H9 (cell line): Measurements from ENCODE around the gene KNSTRN. TPM values are rescaled to one million over a fixed set of nuclear protein-coding genes. Genes with fewer than 3 reads are reported as not detected.
A peak's percentile ranks its signal among the peaks of the same experiment; 100 is the strongest.

Source experiments
- DNase-seq: peaks from one replicate; pipeline ENCODE4 v3.0.0-alpha.2; 2017
- H2AFZ ChIP-seq: one replicate; pipeline ENCODE4 v1.6.1; 2013; ENCODE audit warnings: mild to moderate bottlenecking, low read length, control low read depth, moderate library complexity
- H2AK5ac ChIP-seq: 2 replicates; pipeline ENCODE4 v1.6.1; 2013; ENCODE audit warnings: low read length, control low read depth, mixed read lengths; ENCODE audit not compliant: insufficient read length
- H2BK120ac ChIP-seq: one replicate; pipeline ENCODE4 v1.6.1; 2013; ENCODE audit warnings: low read depth, mild to moderate bottlenecking, low read length, control low read depth, inconsistent platforms; ENCODE audit not compliant: poor library complexity, severe bottlenecking
- H2BK12ac ChIP-seq: 2 replicates; pipeline ENCODE4 v1.6.1; 2013; ENCODE audit warnings: low read length, control low read depth, mixed read lengths, low read depth; ENCODE audit not compliant: insufficient read length
- H2BK15ac ChIP-seq: 2 replicates; pipeline ENCODE4 v1.6.1; 2013; ENCODE audit warnings: low read depth, low read length, control low read depth
- H2BK20ac ChIP-seq: one replicate; pipeline ENCODE4 v1.6.1; 2013; ENCODE audit warnings: low read depth, mild to moderate bottlenecking, low read length, control low read depth, inconsistent platforms; ENCODE audit not compliant: poor library complexity, severe bottlenecking
- H2BK5ac ChIP-seq: 2 replicates; pipeline ENCODE4 v1.6.1; 2013; ENCODE audit warnings: low read length, control low read depth, mixed read lengths; ENCODE audit not compliant: insufficient read length
- H3K14ac ChIP-seq: 2 replicates; pipeline ENCODE4 v1.6.1; 2013; ENCODE audit warnings: low read length, control low read depth; ENCODE audit not compliant: insufficient read depth
- H3K18ac ChIP-seq: 2 replicates; pipeline ENCODE4 v1.6.1; 2013; ENCODE audit warnings: low read depth, mild to moderate bottlenecking, mixed read lengths, low read length, control low read depth; ENCODE audit not compliant: insufficient read length
- H3K23ac ChIP-seq: 2 replicates; pipeline ENCODE4 v1.6.1; 2013; ENCODE audit warnings: low read length, control low read depth, mixed read lengths, low read depth; ENCODE audit not compliant: insufficient read length
- H3K23me2 ChIP-seq: 2 replicates; pipeline ENCODE4 v1.6.1; 2013; ENCODE audit warnings: low read depth, mild to moderate bottlenecking, mixed read lengths, low read length, control low read depth; ENCODE audit not compliant: insufficient read length, poor library complexity, severe bottlenecking
- H3K27ac ChIP-seq: 2 replicates; pipeline ENCODE4 v1.5.1; 2013; ENCODE audit warnings: low read length, control low read depth, mixed read lengths, low read depth; ENCODE audit not compliant: insufficient read length
- H3K27me3 ChIP-seq: 2 replicates; pipeline ENCODE4 v1.6.1; 2013; ENCODE audit warnings: low read length, control low read depth, inconsistent platforms; ENCODE audit not compliant: insufficient read depth
- H3K4ac ChIP-seq: 2 replicates; pipeline ENCODE4 v1.6.1; 2013; ENCODE audit warnings: low read depth, mild to moderate bottlenecking, control low read depth, inconsistent platforms, low read length, moderate library complexity
- H3K4me1 ChIP-seq: 2 replicates; pipeline ENCODE4 v1.6.1; 2013; ENCODE audit warnings: low read length, control low read depth, inconsistent platforms; ENCODE audit not compliant: insufficient read depth
- H3K4me2 ChIP-seq: 2 replicates; pipeline ENCODE4 v1.6.1; 2013; ENCODE audit warnings: low read length, control low read depth, mixed read lengths; ENCODE audit not compliant: insufficient read length, insufficient read depth
- H3K56ac ChIP-seq: 2 replicates; pipeline ENCODE4 v1.6.1; 2013; ENCODE audit warnings: low read depth, mild to moderate bottlenecking, mixed read lengths, low read length, control low read depth; ENCODE audit not compliant: insufficient read length
- H3K79me1 ChIP-seq: 2 replicates; pipeline ENCODE4 v1.6.1; 2013; ENCODE audit warnings: low read depth, mild to moderate bottlenecking, moderate library complexity, low read length, control low read depth, inconsistent platforms; ENCODE audit not compliant: insufficient read depth, poor library complexity, severe bottlenecking
- H3K79me2 ChIP-seq: 2 replicates; pipeline ENCODE4 v1.6.1; 2013; ENCODE audit warnings: low read length, control low read depth, inconsistent platforms; ENCODE audit not compliant: insufficient read depth
- H3K9ac ChIP-seq: 2 replicates; pipeline ENCODE4 v1.6.1; 2013; ENCODE audit warnings: low read length, control low read depth, mixed read lengths; ENCODE audit not compliant: insufficient read length; ENCODE audit errors: extremely low read depth
- H3K9me3 ChIP-seq: one replicate; pipeline ENCODE4 v1.6.1; 2013; ENCODE audit warnings: low read depth, low read length, inconsistent platforms; ENCODE audit not compliant: control insufficient read depth
- H3T11ph ChIP-seq: one replicate; pipeline ENCODE4 v1.6.1; 2013; ENCODE audit warnings: mild to moderate bottlenecking, low read length, control low read depth, inconsistent platforms
- H4K20me1 ChIP-seq: one replicate; pipeline ENCODE4 v1.6.1; 2013; ENCODE audit not compliant: control insufficient read depth, insufficient read length, insufficient read depth
- H4K5ac ChIP-seq: 2 replicates; pipeline ENCODE4 v1.6.1; 2013; ENCODE audit warnings: low read depth, mild to moderate bottlenecking, mixed read lengths, low read length, control low read depth; ENCODE audit not compliant: insufficient read length
- H4K8ac ChIP-seq: replicated peaks from 2 replicates; pipeline ENCODE4 v1.6.1; 2013; ENCODE audit warnings: low read length, control low read depth, mixed read lengths, low read depth; ENCODE audit not compliant: insufficient read length
- H4K91ac ChIP-seq: 2 replicates; pipeline ENCODE4 v1.6.1; 2013; ENCODE audit warnings: low read depth, mild to moderate bottlenecking, moderate library complexity, mixed read lengths, low read length, control low read depth; ENCODE audit not compliant: insufficient read length
- H3K27ac Mint-ChIP-seq, 3 experiments: 2 replicates in 2 of 3; 3 replicates in 1 of 3; pipeline ENCODE4 v1.8.0; 2020 to 2021; ENCODE audit warnings: mixed read lengths in 3 of 3, mild to moderate bottlenecking in 1 of 3, moderate library complexity in 1 of 3
- H3K27me3 Mint-ChIP-seq: 2 replicates; pipeline ENCODE4 v1.8.0; 2021; ENCODE audit warnings: low read depth, mild to moderate bottlenecking, moderate library complexity, mixed read lengths
- H3K36me3 Mint-ChIP-seq, 3 experiments: 2 replicates in 2 of 3; 3 replicates in 1 of 3; pipeline ENCODE4 v1.8.0; 2020 to 2021; ENCODE audit warnings: low read depth in 3 of 3, mixed read lengths in 3 of 3; ENCODE audit not compliant: insufficient read depth in 1 of 3
- H3K4me1 Mint-ChIP-seq, 2 experiments: 2 replicates each; pipeline ENCODE4 v1.8.0; 2020; ENCODE audit warnings: mixed read lengths in 2 of 2
- H3K4me3 Mint-ChIP-seq, 2 experiments: 2 replicates in 1 of 2; 3 replicates in 1 of 2; pipeline ENCODE4 v1.8.0; 2020 to 2021; ENCODE audit warnings: mild to moderate bottlenecking in 2 of 2, mixed read lengths in 2 of 2, moderate library complexity in 1 of 2
- H3K9me3 Mint-ChIP-seq, 2 experiments: 2 replicates in 1 of 2; 3 replicates in 1 of 2; pipeline ENCODE4 v1.8.0; 2020; ENCODE audit warnings: mild to moderate bottlenecking in 2 of 2, mixed read lengths in 2 of 2, moderate library complexity in 1 of 2
- CTCF ChIP-seq: fragments of 200-600 bp; sonication (generic); conservative IDR thresholded peaks from 3 replicates; pipeline ENCODE4 v1.8.0; 2021; ENCODE audit warnings: antibody characterized with exemption, mild to moderate bottlenecking
- WGBS: extraction: QIAGEN DNeasy Blood & Tissue Kit; methylation state at CpG from one replicate; pipeline ENCODE4 v1.1.7; 2013; ENCODE audit warnings: missing lambda C conversion rate, low lambda C conversion rate, mixed read lengths; ENCODE audit not compliant: insufficient read length; ENCODE audit errors: extremely low coverage; 5-methylcytosine and 5-hydroxymethylcytosine counted together
- total RNA-seq: library from RNA; stranded (reverse); gene quantifications from 2 replicates; pipeline ENCODE4 v1.2.1, GENCODE V29; 2021

The KNSTRN gene
- total RNA-seq, 1 experiment from 2014 or later, result 53.9 TPM

DNA sequence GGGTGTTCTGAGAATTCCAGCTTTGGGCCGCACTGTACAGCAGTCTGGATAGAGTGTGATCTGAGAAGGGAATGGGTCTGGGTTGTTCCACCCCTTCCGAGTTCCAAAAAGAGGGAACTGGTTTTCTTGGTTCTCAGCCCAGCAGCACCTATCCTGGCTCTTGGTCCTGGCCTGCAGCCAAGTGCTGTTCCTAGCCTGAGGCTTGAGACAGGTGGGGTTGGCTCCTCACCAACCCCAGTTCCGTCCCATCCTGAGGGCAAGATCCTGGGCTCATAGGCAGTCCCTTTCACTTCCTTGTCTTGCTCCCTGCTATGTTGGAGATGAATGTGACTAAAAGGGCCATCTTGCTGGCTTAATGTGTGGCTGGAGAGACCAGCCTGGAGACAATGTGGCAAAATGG, 38.3 kb downstream of the KNSTRN start:
- no peaks in the 10 kb centered on the region for H3K9me3 Mint-ChIP-seq
- no peak overlapping the region for H3K27ac ChIP-seq
- H3K36me3 Mint-ChIP-seq, result peaks cover 4 to 26% (median 24%) of the 10 kb centered on the region in 3 experiments; a peak in 6 of 7 replicates
- H3K14ac ChIP-seq, result no peak overlapping the region
- no peaks in the 10 kb centered on the region for H3K4me1 ChIP-seq
- peak; percentile 40 for DNase-seq
- no peak overlapping the region for H3K23ac ChIP-seq
- H2BK15ac ChIP-seq, result no peak overlapping the region
- H3K4me1 Mint-ChIP-seq, result peaks cover 9 to 12% of the 10 kb centered on the region in 2 experiments
- H2BK5ac ChIP-seq, result no peak overlapping the region
- no peak overlapping the region for H4K5ac ChIP-seq
- no peaks in the 10 kb centered on the region for H3K27me3 ChIP-seq
- no peak overlapping the region for H2BK120ac ChIP-seq
- no peak overlapping the region for H4K8ac ChIP-seq
- H3K27ac Mint-ChIP-seq, result peak overlapping the region in 2 of 3 experiments; percentile 28 to 60; a peak in 2 of 7 replicates
- H2AK5ac ChIP-seq, result no peak overlapping the region
- H4K91ac ChIP-seq, result no peak overlapping the region
- H2BK20ac ChIP-seq, result no peak overlapping the region
- no peaks in the 10 kb centered on the region for H3K23me2 ChIP-seq
- no peak overlapping the region for H3K4ac ChIP-seq
- H4K20me1 ChIP-seq, result no peaks in the 10 kb centered on the region
- no peaks in the 10 kb centered on the region for H3K79me1 ChIP-seq
- no peak overlapping the region for H2AFZ ChIP-seq
- no peak overlapping the region; a peak in 1 of 5 replicates for H3K4me3 Mint-ChIP-seq
- H3K9me3 ChIP-seq, result no peaks in the 10 kb centered on the region
- H3K79me2 ChIP-seq, result no peaks in the 10 kb centered on the region
- H2BK12ac ChIP-seq, result no peak overlapping the region
- no peak overlapping the region for H3K9ac ChIP-seq
- peaks cover 4% of the 10 kb centered on the region; the same call in 1 of the 2 replicates for H3K27me3 Mint-ChIP-seq
- no peak overlapping the region for H3K4me2 ChIP-seq
- H3K18ac ChIP-seq, result no peak overlapping the region
- WGBS, result no CpG with 5 or more reads among the region's 3 CpGs
- no peak for TF ChIP-seq CTCF
- H3K56ac ChIP-seq, result no peak overlapping the region
- H3T11ph ChIP-seq, result no peak overlapping the region
